ENCODE results near the gene NMT1. TPM values are rescaled to one million over a fixed set of nuclear protein-coding genes. Genes with fewer than 3 reads are reported as not detected.

Gene NMT1
- total RNA-seq, 1 experiment from 2014 or later = 152 TPM

DNA sequence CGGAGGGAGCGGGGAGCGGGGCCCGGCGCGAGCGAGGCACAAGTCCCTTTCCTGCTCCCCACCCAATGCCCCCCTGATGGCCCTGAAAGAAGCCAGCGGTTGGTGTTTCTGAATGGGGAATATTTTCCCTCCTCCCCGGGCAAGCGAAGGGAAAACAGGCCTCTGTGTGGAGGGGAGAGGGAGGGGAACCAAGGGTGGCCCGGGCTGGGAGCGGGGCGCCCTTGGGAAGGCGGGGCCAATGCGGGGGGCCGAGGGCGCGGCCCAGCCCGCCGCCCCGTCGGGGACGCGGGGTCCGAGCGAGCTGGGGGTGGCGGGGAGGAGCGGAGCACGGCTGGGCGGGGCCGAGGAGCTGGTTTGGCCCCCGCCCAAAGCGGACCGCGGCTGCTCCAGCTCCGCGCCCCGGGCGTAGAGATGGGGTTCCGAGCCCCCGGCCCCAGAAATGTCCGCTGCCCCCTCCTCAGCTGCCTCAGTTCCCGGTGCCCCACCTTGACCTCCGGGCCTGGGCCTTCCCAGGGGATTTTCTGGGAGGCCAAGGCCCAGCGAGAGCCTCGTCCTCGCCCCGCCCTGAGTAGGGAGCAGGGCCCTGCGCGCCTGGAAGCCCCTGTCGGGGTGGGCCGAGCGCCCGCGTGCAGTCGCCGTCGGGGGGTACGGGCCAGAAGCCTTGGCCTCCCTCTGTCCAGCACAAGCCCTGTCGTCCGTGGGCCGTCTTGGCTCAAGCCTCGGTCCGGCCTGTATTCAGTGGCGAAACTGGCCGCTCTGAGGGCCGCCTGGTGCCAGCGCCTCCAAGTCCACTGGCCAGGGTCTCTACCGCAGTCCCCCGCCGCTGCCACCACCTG, 83.3 kb downstream of the NMT1 start (continued):
- TF ChIP-seq, protein P1, sequence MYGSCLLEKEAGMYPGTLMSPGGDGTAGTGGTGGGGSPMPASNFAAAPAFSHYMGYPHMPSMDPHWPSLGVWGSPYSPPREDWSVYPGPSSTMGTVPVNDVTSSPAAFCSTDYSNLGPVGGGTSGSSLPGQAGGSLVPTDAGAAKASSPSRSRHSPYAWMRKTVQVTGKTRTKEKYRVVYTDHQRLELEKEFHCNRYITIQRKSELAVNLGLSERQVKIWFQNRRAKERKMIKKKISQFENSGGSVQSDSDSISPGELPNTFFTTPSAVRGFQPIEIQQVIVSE (CRISPR knock-in tag; IDR thresholded peaks at IDR 0.05; ENCODE audit: borderline replicate concordance) = no peak
- TF ChIP-seq ZNF396 (CRISPR knock-in tag; IDR thresholded peaks at IDR 0.05; ENCODE audit: borderline replicate concordance) (no peak), ZNF219 (CRISPR knock-in tag; IDR thresholded peaks at IDR 0.05; ENCODE audit: borderline replicate concordance) (no peak), CREM (CRISPR knock-in tag; IDR thresholded peaks at IDR 0.05) (0 out of 2 replicates have a peak, but pooled peaks have one; percentile 37), CREB1 (CRISPR knock-in tag; IDR thresholded peaks at IDR 0.05) (no peak), TEAD1 (CRISPR knock-in tag; IDR thresholded peaks at IDR 0.05) (no peak), TP53 (CRISPR knock-in tag; IDR thresholded peaks at IDR 0.05) (peak; percentile 65; the same call in 1 of the 2 replicates), SP1 (CRISPR knock-in tag; conservative IDR thresholded peaks at IDR 0.05) (peak; percentile 14; the same call in 1 of the 2 replicates), NFYB (CRISPR knock-in tag; conservative IDR thresholded peaks at IDR 0.05; ENCODE audit: low read depth) (peak; percentile 16; the same call in 1 of the 2 replicates), TCF7 (CRISPR knock-in tag; IDR thresholded peaks at IDR 0.05; ENCODE audit: low read depth) (no peak), HMGA2 (CRISPR knock-in tag; IDR thresholded peaks at IDR 0.05) (no peak), FOXJ3 (CRISPR knock-in tag; IDR thresholded peaks at IDR 0.05; ENCODE audit: borderline replicate concordance) (no peak), MYBL2 (CRISPR knock-in tag; IDR thresholded peaks at IDR 0.05) (no peak; the same call in 1 of the 2 replicates), ZNF138 (CRISPR knock-in tag; conservative IDR thresholded peaks at IDR 0.05) (0 out of 2 replicates have a peak, but pooled peaks have one; percentile 56), IRF2 (CRISPR knock-in tag; IDR thresholded peaks at IDR 0.05; ENCODE audit: borderline replicate concordance, low read depth) (no peak), EMX1 (CRISPR knock-in tag; IDR thresholded peaks at IDR 0.05) (no peak), RORB (CRISPR knock-in tag; IDR thresholded peaks at IDR 0.05) (no peak), GABPB1 (CRISPR knock-in tag; IDR thresholded peaks at IDR 0.05) (no peak), ZNF671 (CRISPR knock-in tag; IDR thresholded peaks at IDR 0.05) (no peak), SOX15 (CRISPR knock-in tag; IDR thresholded peaks at IDR 0.05) (no peak), TEAD4 (CRISPR knock-in tag; IDR thresholded peaks at IDR 0.05) (no peak), ESRRA (CRISPR knock-in tag; IDR thresholded peaks at IDR 0.05; ENCODE audit: borderline replicate concordance) (no peak), ZNF317 (CRISPR knock-in tag; IDR thresholded peaks at IDR 0.05; ENCODE audit: borderline replicate concordance, low read depth) (no peak), NFE2L1 (CRISPR knock-in tag; IDR thresholded peaks at IDR 0.05) (0 out of 2 replicates have a peak, but pooled peaks have one; percentile 9), KAT7 (CRISPR knock-in tag; IDR thresholded peaks at IDR 0.05; ENCODE audit: borderline replicate concordance) (0 out of 2 replicates have a peak, but pooled peaks have one; percentile 42)
- TF ChIP-seq, protein P2, sequence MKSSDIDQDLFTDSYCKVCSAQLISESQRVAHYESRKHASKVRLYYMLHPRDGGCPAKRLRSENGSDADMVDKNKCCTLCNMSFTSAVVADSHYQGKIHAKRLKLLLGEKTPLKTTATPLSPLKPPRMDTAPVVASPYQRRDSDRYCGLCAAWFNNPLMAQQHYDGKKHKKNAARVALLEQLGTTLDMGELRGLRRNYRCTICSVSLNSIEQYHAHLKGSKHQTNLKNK (CRISPR knock-in tag; IDR thresholded peaks at IDR 0.05) = 0 out of 2 replicates have a peak, but pooled peaks have one; percentile 21
- TF ChIP-seq, protein P3, sequence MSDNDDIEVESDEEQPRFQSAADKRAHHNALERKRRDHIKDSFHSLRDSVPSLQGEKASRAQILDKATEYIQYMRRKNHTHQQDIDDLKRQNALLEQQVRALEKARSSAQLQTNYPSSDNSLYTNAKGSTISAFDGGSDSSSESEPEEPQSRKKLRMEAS (CRISPR knock-in tag; IDR thresholded peaks at IDR 0.05) = no peak
- TF ChIP-seq, protein P4, sequence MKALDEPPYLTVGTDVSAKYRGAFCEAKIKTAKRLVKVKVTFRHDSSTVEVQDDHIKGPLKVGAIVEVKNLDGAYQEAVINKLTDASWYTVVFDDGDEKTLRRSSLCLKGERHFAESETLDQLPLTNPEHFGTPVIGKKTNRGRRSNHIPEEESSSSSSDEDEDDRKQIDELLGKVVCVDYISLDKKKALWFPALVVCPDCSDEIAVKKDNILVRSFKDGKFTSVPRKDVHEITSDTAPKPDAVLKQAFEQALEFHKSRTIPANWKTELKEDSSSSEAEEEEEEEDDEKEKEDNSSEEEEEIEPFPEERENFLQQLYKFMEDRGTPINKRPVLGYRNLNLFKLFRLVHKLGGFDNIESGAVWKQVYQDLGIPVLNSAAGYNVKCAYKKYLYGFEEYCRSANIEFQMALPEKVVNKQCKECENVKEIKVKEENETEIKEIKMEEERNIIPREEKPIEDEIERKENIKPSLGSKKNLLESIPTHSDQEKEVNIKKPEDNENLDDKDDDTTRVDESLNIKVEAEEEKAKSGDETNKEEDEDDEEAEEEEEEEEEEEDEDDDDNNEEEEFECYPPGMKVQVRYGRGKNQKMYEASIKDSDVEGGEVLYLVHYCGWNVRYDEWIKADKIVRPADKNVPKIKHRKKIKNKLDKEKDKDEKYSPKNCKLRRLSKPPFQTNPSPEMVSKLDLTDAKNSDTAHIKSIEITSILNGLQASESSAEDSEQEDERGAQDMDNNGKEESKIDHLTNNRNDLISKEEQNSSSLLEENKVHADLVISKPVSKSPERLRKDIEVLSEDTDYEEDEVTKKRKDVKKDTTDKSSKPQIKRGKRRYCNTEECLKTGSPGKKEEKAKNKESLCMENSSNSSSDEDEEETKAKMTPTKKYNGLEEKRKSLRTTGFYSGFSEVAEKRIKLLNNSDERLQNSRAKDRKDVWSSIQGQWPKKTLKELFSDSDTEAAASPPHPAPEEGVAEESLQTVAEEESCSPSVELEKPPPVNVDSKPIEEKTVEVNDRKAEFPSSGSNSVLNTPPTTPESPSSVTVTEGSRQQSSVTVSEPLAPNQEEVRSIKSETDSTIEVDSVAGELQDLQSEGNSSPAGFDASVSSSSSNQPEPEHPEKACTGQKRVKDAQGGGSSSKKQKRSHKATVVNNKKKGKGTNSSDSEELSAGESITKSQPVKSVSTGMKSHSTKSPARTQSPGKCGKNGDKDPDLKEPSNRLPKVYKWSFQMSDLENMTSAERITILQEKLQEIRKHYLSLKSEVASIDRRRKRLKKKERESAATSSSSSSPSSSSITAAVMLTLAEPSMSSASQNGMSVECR (CRISPR knock-in tag; IDR thresholded peaks at IDR 0.05; ENCODE audit: borderline replicate concordance) = no peak
- TF ChIP-seq, protein P5, sequence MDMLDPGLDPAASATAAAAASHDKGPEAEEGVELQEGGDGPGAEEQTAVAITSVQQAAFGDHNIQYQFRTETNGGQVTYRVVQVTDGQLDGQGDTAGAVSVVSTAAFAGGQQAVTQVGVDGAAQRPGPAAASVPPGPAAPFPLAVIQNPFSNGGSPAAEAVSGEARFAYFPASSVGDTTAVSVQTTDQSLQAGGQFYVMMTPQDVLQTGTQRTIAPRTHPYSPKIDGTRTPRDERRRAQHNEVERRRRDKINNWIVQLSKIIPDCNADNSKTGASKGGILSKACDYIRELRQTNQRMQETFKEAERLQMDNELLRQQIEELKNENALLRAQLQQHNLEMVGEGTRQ (CRISPR knock-in tag; IDR thresholded peaks at IDR 0.05) = no peak
- TF ChIP-seq, protein P6, sequence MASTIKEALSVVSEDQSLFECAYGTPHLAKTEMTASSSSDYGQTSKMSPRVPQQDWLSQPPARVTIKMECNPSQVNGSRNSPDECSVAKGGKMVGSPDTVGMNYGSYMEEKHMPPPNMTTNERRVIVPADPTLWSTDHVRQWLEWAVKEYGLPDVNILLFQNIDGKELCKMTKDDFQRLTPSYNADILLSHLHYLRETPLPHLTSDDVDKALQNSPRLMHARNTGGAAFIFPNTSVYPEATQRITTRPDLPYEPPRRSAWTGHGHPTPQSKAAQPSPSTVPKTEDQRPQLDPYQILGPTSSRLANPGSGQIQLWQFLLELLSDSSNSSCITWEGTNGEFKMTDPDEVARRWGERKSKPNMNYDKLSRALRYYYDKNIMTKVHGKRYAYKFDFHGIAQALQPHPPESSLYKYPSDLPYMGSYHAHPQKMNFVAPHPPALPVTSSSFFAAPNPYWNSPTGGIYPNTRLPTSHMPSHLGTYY (CRISPR knock-in tag; IDR thresholded peaks at IDR 0.05) = no peak
- TF ChIP-seq, protein P7, sequence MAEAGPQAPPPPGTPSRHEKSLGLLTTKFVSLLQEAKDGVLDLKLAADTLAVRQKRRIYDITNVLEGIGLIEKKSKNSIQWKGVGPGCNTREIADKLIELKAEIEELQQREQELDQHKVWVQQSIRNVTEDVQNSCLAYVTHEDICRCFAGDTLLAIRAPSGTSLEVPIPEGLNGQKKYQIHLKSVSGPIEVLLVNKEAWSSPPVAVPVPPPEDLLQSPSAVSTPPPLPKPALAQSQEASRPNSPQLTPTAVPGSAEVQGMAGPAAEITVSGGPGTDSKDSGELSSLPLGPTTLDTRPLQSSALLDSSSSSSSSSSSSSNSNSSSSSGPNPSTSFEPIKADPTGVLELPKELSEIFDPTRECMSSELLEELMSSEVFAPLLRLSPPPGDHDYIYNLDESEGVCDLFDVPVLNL (CRISPR knock-in tag; IDR thresholded peaks at IDR 0.05; ENCODE audit: borderline replicate concordance, low read depth) = no peak
